Raji (cell line): ENCODE measurements around the gene CT45A2.
"Not testable (repeated sequence)": the region's sequence is repeated elsewhere in the genome, so short reads cannot be mapped to it uniquely, and the experiment has no call there.

Experiments
- POLR2A ChIP-seq: IDR thresholded peaks from 2 replicates; pipeline ENCODE4 v1.6.1; 2011; ENCODE audit warnings: low read depth, low read length, control low read depth; ENCODE audit not compliant: insufficient read depth

Gene CT45A2

GRCh38 chrX:135819912-135820311 is at the start of gene CT45A2:
TSS of gene CT45A2 (minus strand) at chrX:135820012. CDS start at chrX:135816265, 3,747 bp downstream.
- not testable (repeated sequence) for TF ChIP-seq POLR2A

GRCh38 chrX:135854438-135854837 is 34.6 kb upstream of the CT45A2 start, which contains the start of gene CT45A8:
TSS of gene CT45A8 (minus strand) at chrX:135854538. CDS start at chrX:135850783, 3,755 bp downstream.
- not testable (repeated sequence) for TF ChIP-seq POLR2A

GRCh38 chrX:135837180-135837579 is 17.4 kb upstream of the CT45A2 start, which contains the start of gene CT45A7:
TSS of gene CT45A7 (minus strand) at chrX:135837280. CDS start at chrX:135833533, 3,747 bp downstream.
- TF ChIP-seq POLR2A, result not testable (repeated sequence)

- TF ChIP-seq POLR2A, result not testable (repeated sequence)
Measured at GRCh38 chrX:135802687-135803086, 17.1 kb downstream of the CT45A2 start, which contains the start of gene CT45A6. TSS of gene CT45A6 (minus strand) at chrX:135802787. CDS start at chrX:135798993, 3,794 bp downstream.

- not testable (repeated sequence) for TF ChIP-seq POLR2A
Measured at GRCh38 chrX:135785403-135785802, 34.4 kb downstream of the CT45A2 start, which contains the start of gene CT45A5. TSS of gene CT45A5 (minus strand) at chrX:135785503. CDS start at chrX:135781729, 3,774 bp downstream.

- TF ChIP-seq POLR2A, result not testable (repeated sequence)
Measured at GRCh38 chrX:135768091-135768490, 51.7 kb downstream of the CT45A2 start, which contains the start of gene CT45A3. TSS of gene CT45A3 (minus strand) at chrX:135768191. CDS start at chrX:135764444, 3,747 bp downstream.
